ENCODE data around the gene HDAC9.
"Not testable (repeated sequence)": the region's sequence is repeated elsewhere in the genome, so short reads cannot be mapped to it uniquely, and the experiment has no call there.

Gene HDAC9

GRCh38 chr7:19016140-19016539 is 520.6 kb downstream of the HDAC9 start:
- peak overlapping the region in 1 of 2 donors; percentile 13 for H3K27ac Mint-ChIP-seq
- ATAC-seq (no peak), DNase-seq (no peak)
- H3K4me3 Mint-ChIP-seq = no peak overlapping the region
- H3K27me3 Mint-ChIP-seq = no peaks in the 10 kb centered on the region
- peaks cover 7 to 10% of the 10 kb centered on the region in 2 donors for H3K9me3 Mint-ChIP-seq
- no peaks in the 10 kb centered on the region for H3K4me1 Mint-ChIP-seq

GRCh38 chr7:19017374-19017773 is 521.8 kb downstream of the HDAC9 start:
- no peak for ATAC-seq
- Mint-ChIP-seq H3K9me3 (peaks cover 10 to 13% of the 10 kb centered on the region in 2 donors), H3K27ac (no peak overlapping the region), H3K27me3 (no peaks in the 10 kb centered on the region), H3K4me3 (no peak overlapping the region), H3K4me1 (no peaks in the 10 kb centered on the region)
- no peak for DNase-seq

GRCh38 chr7:19020062-19020461 is 524.5 kb downstream of the HDAC9 start:
- Mint-ChIP-seq H3K9me3 (peaks cover 10 to 13% of the 10 kb centered on the region in 2 donors), H3K4me3 (no peak overlapping the region), H3K4me1 (no peaks in the 10 kb centered on the region), H3K27ac (no peak overlapping the region), H3K27me3 (no peaks in the 10 kb centered on the region)
- ATAC-seq = no peak
- no peak for DNase-seq

- H3K4me1 Mint-ChIP-seq = no peaks in the 10 kb centered on the region
- no peak for DNase-seq
- H3K9me3 Mint-ChIP-seq = peaks cover 10 to 11% of the 10 kb centered on the region in 2 donors
- no peaks in the 10 kb centered on the region for H3K27me3 Mint-ChIP-seq
- ATAC-seq = no peak
- no peak overlapping the region for H3K4me3 Mint-ChIP-seq
- no peak overlapping the region for H3K27ac Mint-ChIP-seq
These were observed 525.2 kb downstream of the HDAC9 start for GRCh38 chr7:19020711-19021110.

GRCh38 chr7:19023477-19023876 is 527.9 kb downstream of the HDAC9 start:
- Mint-ChIP-seq H3K4me1 (no peaks in the 10 kb centered on the region), H3K4me3 (no peak overlapping the region), H3K27me3 (no peaks in the 10 kb centered on the region), H3K27ac (no peak overlapping the region), H3K9me3 (peaks cover 3 to 6% of the 10 kb centered on the region in 2 donors)
- ATAC-seq = no peak
- no peak for DNase-seq

- ATAC-seq (no peak), DNase-seq (no peak)
- Mint-ChIP-seq H3K4me1 (no peaks in the 10 kb centered on the region), H3K27me3 (no peaks in the 10 kb centered on the region), H3K4me3 (no peak overlapping the region), H3K9me3 (peaks cover 2 to 6% of the 10 kb centered on the region in 2 donors), H3K27ac (peak overlapping the region in 1 of 2 donors; percentile 34)
These were observed 528.7 kb downstream of the HDAC9 start for GRCh38 chr7:19024261-19024660.

GRCh38 chr7:19026888-19027287 is 531.3 kb downstream of the HDAC9 start:
- no peaks in the 10 kb centered on the region for H3K4me1 Mint-ChIP-seq
- H3K27me3 Mint-ChIP-seq = no peaks in the 10 kb centered on the region
- ATAC-seq (no peak), DNase-seq (no peak)
- H3K4me3 Mint-ChIP-seq = no peak overlapping the region
- H3K27ac Mint-ChIP-seq = no peak overlapping the region
- H3K9me3 Mint-ChIP-seq = peaks cover 4% of the 10 kb centered on the region in 2 donors

GRCh38 chr7:19030281-19030680 is 534.7 kb downstream of the HDAC9 start:
- ATAC-seq (no peak), DNase-seq (no peak)
- no peaks in the 10 kb centered on the region for H3K4me1 Mint-ChIP-seq
- H3K27ac Mint-ChIP-seq = no peak overlapping the region
- H3K4me3 Mint-ChIP-seq = no peak overlapping the region
- no peaks in the 10 kb centered on the region for H3K27me3 Mint-ChIP-seq
- peaks cover under 1 to 4% of the 10 kb centered on the region in 2 donors for H3K9me3 Mint-ChIP-seq

- peaks cover 17 to 19% of the 10 kb centered on the region in 2 donors for H3K9me3 Mint-ChIP-seq
- not testable (repeated sequence) for ATAC-seq, H3K27me3 Mint-ChIP-seq, H3K4me1 Mint-ChIP-seq, H3K27ac Mint-ChIP-seq, H3K4me3 Mint-ChIP-seq, DNase-seq
These were observed 537.4 kb downstream of the HDAC9 start for GRCh38 chr7:19032942-19033341.

- ATAC-seq (no peak), DNase-seq (peak; percentile 4 to 15)
- Mint-ChIP-seq H3K4me1 (no peaks in the 10 kb centered on the region), H3K9me3 (peaks cover 0 to 19% of the 10 kb centered on the region in 2 donors), H3K4me3 (no peak overlapping the region), H3K27me3 (no peaks in the 10 kb centered on the region), H3K27ac (no peak overlapping the region)
These were observed 556.3 kb downstream of the HDAC9 start for GRCh38 chr7:19051767-19052375.
